Neuron (in vitro differentiated cells): ENCODE measurements around the gene CRLF3.
"Not testable (repeated sequence)": the region's sequence is repeated elsewhere in the genome, so short reads cannot be mapped to it uniquely, and the experiment has no call there.

Experiments used
- H2AFZ ChIP-seq: one replicate; pipeline ENCODE4 v1.6.1; 2013; ENCODE audit warnings: low read depth, mild to moderate bottlenecking, inconsistent platforms, low read length, moderate library complexity
- H3K27me3 ChIP-seq: one replicate; pipeline ENCODE4 v1.6.1; 2013; ENCODE audit warnings: low read length; ENCODE audit not compliant: insufficient read depth
- H3K36me3 ChIP-seq: one replicate; pipeline ENCODE4 v1.6.1; 2013; ENCODE audit warnings: low read length; ENCODE audit not compliant: insufficient read depth
- H3K4me1 ChIP-seq: one replicate; pipeline ENCODE4 v1.6.1; 2013; ENCODE audit warnings: low read length; ENCODE audit not compliant: insufficient read depth
- H3K4me3 ChIP-seq: 2 replicates; pipeline ENCODE4 v1.5.1; 2013; ENCODE audit warnings: mild to moderate bottlenecking, low read length, moderate library complexity
- H3K9me3 ChIP-seq: one replicate; pipeline ENCODE4 v1.6.1; 2013; ENCODE audit warnings: low read length

The CRLF3 gene

DNA sequence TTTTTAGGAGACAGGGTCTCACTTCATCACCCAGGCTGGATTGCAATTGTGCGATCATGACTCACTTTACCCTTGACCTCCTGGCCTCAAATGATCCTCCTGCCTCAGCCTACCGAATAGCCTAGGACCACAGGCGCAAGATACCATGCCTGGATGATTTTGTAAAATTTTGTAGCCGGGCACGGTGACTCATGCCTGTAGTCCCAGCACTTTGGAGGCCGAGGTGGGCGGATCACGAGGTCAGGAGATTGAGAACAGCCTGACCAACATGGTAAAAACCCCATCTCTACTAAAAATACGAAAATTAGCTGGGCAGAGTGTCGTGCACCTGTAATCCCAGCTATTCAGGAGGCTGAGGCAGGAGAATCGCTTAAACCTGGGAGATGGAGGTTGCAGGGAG lies 73.5 kb downstream of the CRLF3 start:
- H3K27me3 ChIP-seq, H3K4me3 ChIP-seq, H3K9me3 ChIP-seq, H2AFZ ChIP-seq, H3K4me1 ChIP-seq: not testable (repeated sequence)
- peaks cover 45% of the 10 kb centered on the region for H3K36me3 ChIP-seq

GRCh38 chr17:30747621-30748020 lies 76.9 kb downstream of the CRLF3 start:
- H2AFZ ChIP-seq, H3K9me3 ChIP-seq, H3K4me3 ChIP-seq, H3K27me3 ChIP-seq, H3K4me1 ChIP-seq: not testable (repeated sequence)
- H3K36me3 ChIP-seq, result peaks cover 43% of the 10 kb centered on the region

- H3K4me3 ChIP-seq, H3K4me1 ChIP-seq, H2AFZ ChIP-seq, H3K9me3 ChIP-seq, H3K27me3 ChIP-seq: not testable (repeated sequence)
- H3K36me3 ChIP-seq, result peaks cover 34% of the 10 kb centered on the region
Measured at GRCh38 chr17:30742669-30743068, 81.8 kb downstream of the CRLF3 start.

DNA sequence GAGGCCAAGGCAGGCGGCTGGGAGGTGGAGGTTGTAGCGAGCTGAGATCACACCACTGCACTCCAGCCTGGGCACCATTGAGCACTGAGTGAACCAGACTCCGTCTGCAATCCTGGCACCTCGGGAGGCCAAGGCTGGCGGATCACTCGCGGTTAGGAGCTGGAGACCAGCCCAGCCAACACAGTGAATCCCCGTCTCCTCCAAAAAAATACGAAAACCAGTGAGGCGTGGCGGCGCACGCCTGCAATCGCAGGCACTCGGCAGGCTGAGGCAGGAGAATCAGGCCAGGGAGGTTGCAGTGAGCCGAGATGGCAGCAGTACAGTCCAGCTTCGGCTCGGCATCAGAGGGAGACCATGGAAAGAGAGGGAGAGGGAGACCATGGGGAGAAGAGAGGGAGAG lies 88.1 kb downstream of the CRLF3 start:
- H3K4me1 ChIP-seq, H3K9me3 ChIP-seq, H3K27me3 ChIP-seq, H3K4me3 ChIP-seq, H2AFZ ChIP-seq: not testable (repeated sequence)
- H3K36me3 ChIP-seq, result peaks cover 24% of the 10 kb centered on the region

- H3K4me1 ChIP-seq, result not testable (repeated sequence)
Measured at GRCh38 chr17:30735644-30736043, 88.8 kb downstream of the CRLF3 start.

DNA sequence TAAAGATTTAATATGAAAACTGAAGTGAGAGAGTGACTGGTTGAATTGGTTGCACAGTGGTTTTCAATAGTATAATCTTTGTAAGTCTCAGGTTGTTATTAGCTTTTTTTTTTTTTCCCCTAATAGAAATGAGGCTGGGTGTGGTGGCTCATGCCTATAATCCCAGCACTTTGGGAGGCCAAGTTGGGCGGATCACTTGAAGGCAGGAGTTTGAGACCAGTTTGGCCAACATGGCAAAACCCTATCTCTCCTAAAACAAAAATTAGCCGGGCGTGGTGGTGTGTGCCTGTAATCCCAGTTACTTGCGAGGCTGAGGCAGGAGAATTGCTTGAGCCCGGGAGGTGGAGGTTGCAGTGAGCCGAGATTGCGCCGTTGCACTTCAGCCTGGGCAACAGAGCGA lies 89.3 kb downstream of the CRLF3 start:
- not testable (repeated sequence) for H3K9me3 ChIP-seq, H2AFZ ChIP-seq, H3K4me1 ChIP-seq, H3K4me3 ChIP-seq, H3K27me3 ChIP-seq
- H3K36me3 ChIP-seq, result peaks cover 20% of the 10 kb centered on the region

More at GRCh38 chr17:30735644-30736043, 88.8 kb downstream of the CRLF3 start:
- H3K36me3 ChIP-seq, result peaks cover 24% of the 10 kb centered on the region
- H3K27me3 ChIP-seq, H3K4me3 ChIP-seq, H3K9me3 ChIP-seq, H2AFZ ChIP-seq: not testable (repeated sequence)

DNA sequence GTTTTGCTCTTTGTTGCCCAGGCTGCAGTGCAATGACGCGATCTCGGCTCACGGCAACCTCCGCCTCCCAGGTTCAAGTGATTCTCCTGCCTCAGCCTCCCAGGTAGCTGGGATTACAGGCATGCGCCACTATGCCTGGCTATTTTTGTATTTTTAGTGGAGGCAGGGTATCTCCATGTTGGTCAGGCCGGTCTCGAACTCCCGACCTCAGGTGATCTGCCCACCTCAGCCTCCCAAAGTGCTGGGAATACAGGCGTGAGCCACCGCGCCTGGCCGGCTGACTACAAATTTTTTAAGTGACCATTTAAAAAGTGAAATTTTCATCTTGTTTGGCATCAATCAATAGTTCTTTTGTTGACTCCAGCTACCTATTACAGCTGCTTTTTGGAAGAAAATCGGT lies 90.3 kb downstream of the CRLF3 start:
- not testable (repeated sequence) for H3K9me3 ChIP-seq, H3K4me1 ChIP-seq, H3K27me3 ChIP-seq, H2AFZ ChIP-seq, H3K4me3 ChIP-seq
- peaks cover 17% of the 10 kb centered on the region for H3K36me3 ChIP-seq
